CD4-positive, alpha-beta T cell treated with Interleukin-17A for 1 hour (primary cell): ENCODE data around the gene CELF5.
A peak's percentile ranks its signal among the peaks of the same experiment; 100 is the strongest.

ENCODE experiments used
- DNase-seq: peaks from one replicate; pipeline ENCODE4 v3.0.0-alpha.2; 2020

Gene CELF5

GRCh38 chr19:3248728-3249326 is 24.4 kb downstream of the CELF5 start:
- no peak for DNase-seq

- DNase-seq = no peak
Observed at GRCh38 chr19:3249408-3249807, 24.9 kb downstream of the CELF5 start.

GRCh38 chr19:3250675-3251074 is 26.2 kb downstream of the CELF5 start:
- peak; percentile 52 for DNase-seq

- no peak for DNase-seq
Observed at GRCh38 chr19:3251229-3251628, 26.8 kb downstream of the CELF5 start.

GRCh38 chr19:3252650-3253049 is 28.2 kb downstream of the CELF5 start:
- DNase-seq = no peak

GRCh38 chr19:3253270-3253669 is 28.8 kb downstream of the CELF5 start:
- no peak for DNase-seq

- no peak for DNase-seq
Observed at GRCh38 chr19:3254520-3254919, 30.1 kb downstream of the CELF5 start.

GRCh38 chr19:3257071-3257470 is 32.6 kb downstream of the CELF5 start:
- no peak for DNase-seq

- no peak for DNase-seq
Observed at GRCh38 chr19:3262362-3262761, 37.9 kb downstream of the CELF5 start.

GRCh38 chr19:3263866-3264265 is 39.4 kb downstream of the CELF5 start:
- DNase-seq = no peak

GRCh38 chr19:3265432-3265831 is 41.0 kb downstream of the CELF5 start:
- DNase-seq = no peak

- no peak for DNase-seq
Observed at GRCh38 chr19:3266092-3266693, 41.7 kb downstream of the CELF5 start.

- no peak for DNase-seq
Observed at GRCh38 chr19:3266792-3267514, 42.5 kb downstream of the CELF5 start.

- DNase-seq = no peak
Observed at GRCh38 chr19:3268326-3268725, 43.9 kb downstream of the CELF5 start.

- DNase-seq = no peak
Observed at GRCh38 chr19:3268763-3269162, 44.3 kb downstream of the CELF5 start.

- no peak for DNase-seq
Observed at GRCh38 chr19:3269916-3270671, 45.6 kb downstream of the CELF5 start.

- DNase-seq = peak; percentile 47
Observed at GRCh38 chr19:3270902-3271301, 46.4 kb downstream of the CELF5 start.

- DNase-seq = no peak
Observed at GRCh38 chr19:3272401-3272931, 48.0 kb downstream of the CELF5 start.

- no peak for DNase-seq
Observed at GRCh38 chr19:3272952-3273351, 48.5 kb downstream of the CELF5 start.

GRCh38 chr19:3274245-3274941 is 49.9 kb downstream of the CELF5 start:
- no peak for DNase-seq

- DNase-seq = peak; percentile 43
Observed at GRCh38 chr19:3274942-3275582, 50.6 kb downstream of the CELF5 start.
